ENCODE measurements around the gene FOSB. TPM values are rescaled to one million over a fixed set of nuclear protein-coding genes. Genes with fewer than 3 reads are reported as not detected.

FOSB gene
- total RNA-seq, 1 experiment from 2014 or later = 2.3 TPM

- CTCF ChIA-PET = interaction anchor here (0.8 to 1.8 kb wide), 14 partner anchors 9 to 136 kb away, joined by 3 to 10 read pairs (median 4); partner anchors contain the start of genes FOSB, PPM1N and RTN2
- peak overlapping the region; percentile 57; the same call in 1 of the 2 replicates for H3K27ac Mint-ChIP-seq
- H3K4me1 Mint-ChIP-seq = peaks cover 28% of the 10 kb centered on the region
Measured at GRCh38 chr19:45507872-45508416, 40.1 kb downstream of the FOSB start.

More at GRCh38 chr19:45507872-45508416, 40.1 kb downstream of the FOSB start:
- POLR2A ChIA-PET = interaction anchor here (0.7 to 1.9 kb wide), 4 partner anchors 9 to 108 kb away, joined by 3 to 33 read pairs (median 6); partner anchors contain the start of genes PPM1N and RTN2
- ATAC-seq = no peak
- no peak for DNase-seq (ENCODE audit: low spot score)
- Mint-ChIP-seq H3K36me3 (no peaks in the 10 kb centered on the region), H3K27me3 (ENCODE audit: low read depth) (no peaks in the 10 kb centered on the region; the same call in 1 of the 2 replicates), H3K9me3 (no peaks in the 10 kb centered on the region), H3K4me3 (peak overlapping the region; percentile 91)
- TF ChIP-seq MLX (CRISPR knock-in tag; IDR thresholded peaks at IDR 0.05) (no peak), ZNF423 (CRISPR knock-in tag; IDR thresholded peaks at IDR 0.05) (no peak), AR (CRISPR knock-in tag; IDR thresholded peaks at IDR 0.05) (no peak), ZNF263 (CRISPR knock-in tag; IDR thresholded peaks at IDR 0.05; ENCODE audit: low read depth) (no peak), MAX (CRISPR knock-in tag; IDR thresholded peaks at IDR 0.05) (no peak), STAT6 (CRISPR knock-in tag; conservative IDR thresholded peaks at IDR 0.05; ENCODE audit: low read depth) (no peak), SOX15 (CRISPR knock-in tag; IDR thresholded peaks at IDR 0.05) (no peak), EMX1 (CRISPR knock-in tag; IDR thresholded peaks at IDR 0.05) (no peak), MYBL2 (CRISPR knock-in tag; IDR thresholded peaks at IDR 0.05) (no peak), PRRX2 (CRISPR knock-in tag; IDR thresholded peaks at IDR 0.05) (no peak), GRHL2 (CRISPR knock-in tag; IDR thresholded peaks at IDR 0.05; ENCODE audit: insufficient replicate concordance, severe bottlenecking) (no peak), ZNF317 (CRISPR knock-in tag; IDR thresholded peaks at IDR 0.05; ENCODE audit: borderline replicate concordance, low read depth) (no peak), ZNF121 (CRISPR knock-in tag; IDR thresholded peaks at IDR 0.05) (no peak)
- TF ChIP-seq, protein P1, sequence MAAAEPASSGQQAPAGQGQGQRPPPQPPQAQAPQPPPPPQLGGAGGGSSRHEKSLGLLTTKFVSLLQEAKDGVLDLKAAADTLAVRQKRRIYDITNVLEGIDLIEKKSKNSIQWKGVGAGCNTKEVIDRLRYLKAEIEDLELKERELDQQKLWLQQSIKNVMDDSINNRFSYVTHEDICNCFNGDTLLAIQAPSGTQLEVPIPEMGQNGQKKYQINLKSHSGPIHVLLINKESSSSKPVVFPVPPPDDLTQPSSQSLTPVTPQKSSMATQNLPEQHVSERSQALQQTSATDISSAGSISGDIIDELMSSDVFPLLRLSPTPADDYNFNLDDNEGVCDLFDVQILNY (CRISPR knock-in tag; IDR thresholded peaks at IDR 0.05) = no peak
- TF ChIP-seq, protein P2, sequence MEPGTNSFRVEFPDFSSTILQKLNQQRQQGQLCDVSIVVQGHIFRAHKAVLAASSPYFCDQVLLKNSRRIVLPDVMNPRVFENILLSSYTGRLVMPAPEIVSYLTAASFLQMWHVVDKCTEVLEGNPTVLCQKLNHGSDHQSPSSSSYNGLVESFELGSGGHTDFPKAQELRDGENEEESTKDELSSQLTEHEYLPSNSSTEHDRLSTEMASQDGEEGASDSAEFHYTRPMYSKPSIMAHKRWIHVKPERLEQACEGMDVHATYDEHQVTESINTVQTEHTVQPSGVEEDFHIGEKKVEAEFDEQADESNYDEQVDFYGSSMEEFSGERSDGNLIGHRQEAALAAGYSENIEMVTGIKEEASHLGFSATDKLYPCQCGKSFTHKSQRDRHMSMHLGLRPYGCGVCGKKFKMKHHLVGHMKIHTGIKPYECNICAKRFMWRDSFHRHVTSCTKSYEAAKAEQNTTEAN (CRISPR knock-in tag; IDR thresholded peaks at IDR 0.05) = no peak
- TF ChIP-seq, protein P3, sequence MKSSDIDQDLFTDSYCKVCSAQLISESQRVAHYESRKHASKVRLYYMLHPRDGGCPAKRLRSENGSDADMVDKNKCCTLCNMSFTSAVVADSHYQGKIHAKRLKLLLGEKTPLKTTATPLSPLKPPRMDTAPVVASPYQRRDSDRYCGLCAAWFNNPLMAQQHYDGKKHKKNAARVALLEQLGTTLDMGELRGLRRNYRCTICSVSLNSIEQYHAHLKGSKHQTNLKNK (CRISPR knock-in tag; IDR thresholded peaks at IDR 0.05) = no peak
